H9 (cell line): ENCODE measurements around the gene ELAC1. TPM values are rescaled to one million over a fixed set of nuclear protein-coding genes. Genes with fewer than 3 reads are reported as not detected.

Experiments
- DNase-seq: peaks from one replicate; pipeline ENCODE4 v3.0.0-alpha.2; 2017
- H2AFZ ChIP-seq: one replicate; pipeline ENCODE4 v1.6.1; 2013; ENCODE audit warnings: mild to moderate bottlenecking, low read length, control low read depth, moderate library complexity
- H2AK5ac ChIP-seq: 2 replicates; pipeline ENCODE4 v1.6.1; 2013; ENCODE audit warnings: low read length, control low read depth, mixed read lengths; ENCODE audit not compliant: insufficient read length
- H2BK120ac ChIP-seq: one replicate; pipeline ENCODE4 v1.6.1; 2013; ENCODE audit warnings: low read depth, mild to moderate bottlenecking, low read length, control low read depth, inconsistent platforms; ENCODE audit not compliant: poor library complexity, severe bottlenecking
- H2BK12ac ChIP-seq: 2 replicates; pipeline ENCODE4 v1.6.1; 2013; ENCODE audit warnings: low read length, control low read depth, mixed read lengths, low read depth; ENCODE audit not compliant: insufficient read length
- H2BK15ac ChIP-seq: 2 replicates; pipeline ENCODE4 v1.6.1; 2013; ENCODE audit warnings: low read depth, low read length, control low read depth
- H2BK20ac ChIP-seq: one replicate; pipeline ENCODE4 v1.6.1; 2013; ENCODE audit warnings: low read depth, mild to moderate bottlenecking, low read length, control low read depth, inconsistent platforms; ENCODE audit not compliant: poor library complexity, severe bottlenecking
- H2BK5ac ChIP-seq: 2 replicates; pipeline ENCODE4 v1.6.1; 2013; ENCODE audit warnings: low read length, control low read depth, mixed read lengths; ENCODE audit not compliant: insufficient read length
- H3K14ac ChIP-seq: 2 replicates; pipeline ENCODE4 v1.6.1; 2013; ENCODE audit warnings: low read length, control low read depth; ENCODE audit not compliant: insufficient read depth
- H3K18ac ChIP-seq: 2 replicates; pipeline ENCODE4 v1.6.1; 2013; ENCODE audit warnings: low read depth, mild to moderate bottlenecking, mixed read lengths, low read length, control low read depth; ENCODE audit not compliant: insufficient read length
- H3K23ac ChIP-seq: 2 replicates; pipeline ENCODE4 v1.6.1; 2013; ENCODE audit warnings: low read length, control low read depth, mixed read lengths, low read depth; ENCODE audit not compliant: insufficient read length
- H3K23me2 ChIP-seq: 2 replicates; pipeline ENCODE4 v1.6.1; 2013; ENCODE audit warnings: low read depth, mild to moderate bottlenecking, mixed read lengths, low read length, control low read depth; ENCODE audit not compliant: insufficient read length, poor library complexity, severe bottlenecking
- H3K27ac ChIP-seq: 2 replicates; pipeline ENCODE4 v1.5.1; 2013; ENCODE audit warnings: low read length, control low read depth, mixed read lengths, low read depth; ENCODE audit not compliant: insufficient read length
- H3K27me3 ChIP-seq: 2 replicates; pipeline ENCODE4 v1.6.1; 2013; ENCODE audit warnings: low read length, control low read depth, inconsistent platforms; ENCODE audit not compliant: insufficient read depth
- H3K4ac ChIP-seq: 2 replicates; pipeline ENCODE4 v1.6.1; 2013; ENCODE audit warnings: low read depth, mild to moderate bottlenecking, control low read depth, inconsistent platforms, low read length, moderate library complexity
- H3K4me1 ChIP-seq: 2 replicates; pipeline ENCODE4 v1.6.1; 2013; ENCODE audit warnings: low read length, control low read depth, inconsistent platforms; ENCODE audit not compliant: insufficient read depth
- H3K4me2 ChIP-seq: 2 replicates; pipeline ENCODE4 v1.6.1; 2013; ENCODE audit warnings: low read length, control low read depth, mixed read lengths; ENCODE audit not compliant: insufficient read length, insufficient read depth
- H3K56ac ChIP-seq: 2 replicates; pipeline ENCODE4 v1.6.1; 2013; ENCODE audit warnings: low read depth, mild to moderate bottlenecking, mixed read lengths, low read length, control low read depth; ENCODE audit not compliant: insufficient read length
- H3K79me1 ChIP-seq: 2 replicates; pipeline ENCODE4 v1.6.1; 2013; ENCODE audit warnings: low read depth, mild to moderate bottlenecking, moderate library complexity, low read length, control low read depth, inconsistent platforms; ENCODE audit not compliant: insufficient read depth, poor library complexity, severe bottlenecking
- H3K79me2 ChIP-seq: 2 replicates; pipeline ENCODE4 v1.6.1; 2013; ENCODE audit warnings: low read length, control low read depth, inconsistent platforms; ENCODE audit not compliant: insufficient read depth
- H3K9ac ChIP-seq: 2 replicates; pipeline ENCODE4 v1.6.1; 2013; ENCODE audit warnings: low read length, control low read depth, mixed read lengths; ENCODE audit not compliant: insufficient read length; ENCODE audit errors: extremely low read depth
- H3K9me3 ChIP-seq: one replicate; pipeline ENCODE4 v1.6.1; 2013; ENCODE audit warnings: low read depth, low read length, inconsistent platforms; ENCODE audit not compliant: control insufficient read depth
- H3T11ph ChIP-seq: one replicate; pipeline ENCODE4 v1.6.1; 2013; ENCODE audit warnings: mild to moderate bottlenecking, low read length, control low read depth, inconsistent platforms
- H4K20me1 ChIP-seq: one replicate; pipeline ENCODE4 v1.6.1; 2013; ENCODE audit not compliant: control insufficient read depth, insufficient read length, insufficient read depth
- H4K5ac ChIP-seq: 2 replicates; pipeline ENCODE4 v1.6.1; 2013; ENCODE audit warnings: low read depth, mild to moderate bottlenecking, mixed read lengths, low read length, control low read depth; ENCODE audit not compliant: insufficient read length
- H4K8ac ChIP-seq: replicated peaks from 2 replicates; pipeline ENCODE4 v1.6.1; 2013; ENCODE audit warnings: low read length, control low read depth, mixed read lengths, low read depth; ENCODE audit not compliant: insufficient read length
- H4K91ac ChIP-seq: 2 replicates; pipeline ENCODE4 v1.6.1; 2013; ENCODE audit warnings: low read depth, mild to moderate bottlenecking, moderate library complexity, mixed read lengths, low read length, control low read depth; ENCODE audit not compliant: insufficient read length
- H3K27ac Mint-ChIP-seq, 3 experiments: 2 replicates in 2 of 3; 3 replicates in 1 of 3; pipeline ENCODE4 v1.8.0; 2020 to 2021; ENCODE audit warnings: mixed read lengths in 3 of 3, mild to moderate bottlenecking in 1 of 3, moderate library complexity in 1 of 3
- H3K27me3 Mint-ChIP-seq: 2 replicates; pipeline ENCODE4 v1.8.0; 2021; ENCODE audit warnings: low read depth, mild to moderate bottlenecking, moderate library complexity, mixed read lengths
- H3K36me3 Mint-ChIP-seq, 3 experiments: 2 replicates in 2 of 3; 3 replicates in 1 of 3; pipeline ENCODE4 v1.8.0; 2020 to 2021; ENCODE audit warnings: low read depth in 3 of 3, mixed read lengths in 3 of 3; ENCODE audit not compliant: insufficient read depth in 1 of 3
- H3K4me1 Mint-ChIP-seq, 2 experiments: 2 replicates each; pipeline ENCODE4 v1.8.0; 2020; ENCODE audit warnings: mixed read lengths in 2 of 2
- H3K4me3 Mint-ChIP-seq, 2 experiments: 2 replicates in 1 of 2; 3 replicates in 1 of 2; pipeline ENCODE4 v1.8.0; 2020 to 2021; ENCODE audit warnings: mild to moderate bottlenecking in 2 of 2, mixed read lengths in 2 of 2, moderate library complexity in 1 of 2
- H3K9me3 Mint-ChIP-seq, 2 experiments: 2 replicates in 1 of 2; 3 replicates in 1 of 2; pipeline ENCODE4 v1.8.0; 2020; ENCODE audit warnings: mild to moderate bottlenecking in 2 of 2, mixed read lengths in 2 of 2, moderate library complexity in 1 of 2
- CTCF ChIP-seq: fragments of 200-600 bp; sonication (generic); conservative IDR thresholded peaks from 3 replicates; pipeline ENCODE4 v1.8.0; 2021; ENCODE audit warnings: antibody characterized with exemption, mild to moderate bottlenecking
- WGBS: extraction: QIAGEN DNeasy Blood & Tissue Kit; methylation state at CpG from one replicate; pipeline ENCODE4 v1.1.7; 2013; ENCODE audit warnings: missing lambda C conversion rate, low lambda C conversion rate, mixed read lengths; ENCODE audit not compliant: insufficient read length; ENCODE audit errors: extremely low coverage; 5-methylcytosine and 5-hydroxymethylcytosine counted together
- total RNA-seq: library from RNA; stranded (reverse); gene quantifications from 2 replicates; pipeline ENCODE4 v1.2.1, GENCODE V29; 2021

The ELAC1 gene
- total RNA-seq, 1 experiment from 2014 or later, result 5.7 TPM

- Histone ChIP-seq H2AFZ (no peak overlapping the region), H3K4me1 (no peaks in the 10 kb centered on the region), H3K4me2 (no peak overlapping the region), H3K18ac (no peak overlapping the region), H3K79me2 (no peaks in the 10 kb centered on the region), H3K27me3 (no peaks in the 10 kb centered on the region), H2BK12ac (no peak overlapping the region), H3K79me1 (no peaks in the 10 kb centered on the region), H4K20me1 (no peaks in the 10 kb centered on the region), H2AK5ac (no peak overlapping the region), H2BK120ac (no peak overlapping the region), H3K9me3 (no peaks in the 10 kb centered on the region), H4K5ac (no peak overlapping the region), H3K14ac (no peak overlapping the region), H4K91ac (no peak overlapping the region), H3K56ac (no peak overlapping the region), H2BK5ac (no peak overlapping the region), H2BK15ac (no peak overlapping the region), H4K8ac (no peak overlapping the region), H3K4ac (no peak overlapping the region), H3K9ac (no peak overlapping the region), H3K27ac (no peak overlapping the region), H3K23me2 (no peaks in the 10 kb centered on the region), H2BK20ac (no peak overlapping the region), H3K23ac (no peak overlapping the region), H3T11ph (no peak overlapping the region)
- Mint-ChIP-seq H3K4me1 (no peaks in the 10 kb centered on the region), H3K9me3 (no peaks in the 10 kb centered on the region), H3K36me3 (peaks cover 28 to 63% (median 55%) of the 10 kb centered on the region in 3 experiments; a peak in 6 of 7 replicates), H3K27me3 (no peaks in the 10 kb centered on the region), H3K27ac (no peak overlapping the region), H3K4me3 (no peak overlapping the region)
- whole genome bisulfite sequencing, result no CpG with 5 or more reads among the region's 5 CpGs
- TF ChIP-seq CTCF, result no peak
- DNase-seq, result no peak
Observed at GRCh38 chr18:50918153-50918552, 49.7 kb upstream of the ELAC1 start.
